A172 (cell line): ENCODE results near the gene VPS13A. TPM values are rescaled to one million over a fixed set of nuclear protein-coding genes. Genes with fewer than 3 reads are reported as not detected.
"Not testable (repeated sequence)": the region's sequence is repeated elsewhere in the genome, so short reads cannot be mapped to it uniquely, and the experiment has no call there.

Source experiments
- DNase-seq: peaks from one replicate; pipeline ENCODE4 v3.0.0-alpha.2; 2015; ENCODE audit warnings: low spot score
- total RNA-seq: library from RNA; depleted of rRNA; stranded (reverse); fragments of >200 nt; shearing (Covaris generic); gene quantifications from 2 replicates; pipeline ENCODE4 v1.2.3, GENCODE V29; 2014

The VPS13A gene
- total RNA-seq, 1 experiment from 2014 or later, result 29.4 TPM

DNA sequence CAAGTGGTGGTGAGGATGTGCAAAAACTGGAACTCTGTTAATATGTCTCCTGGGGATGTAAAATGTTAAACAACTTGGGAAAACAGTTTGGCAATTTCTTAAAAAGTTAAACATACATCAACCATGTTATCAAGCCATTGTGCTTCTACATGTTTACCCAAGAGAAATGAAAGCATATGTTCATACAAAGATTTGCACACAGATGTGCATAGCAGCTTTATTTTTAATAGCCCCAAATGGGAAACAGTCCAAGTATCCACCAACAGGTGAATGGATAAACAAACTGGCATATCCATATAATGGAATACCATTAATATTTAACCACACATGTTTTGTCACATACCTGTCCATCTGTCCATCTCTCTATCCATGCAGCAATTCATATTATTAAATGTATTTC, 6.2 kb downstream of the VPS13A start:
- no peak for DNase-seq

DNA sequence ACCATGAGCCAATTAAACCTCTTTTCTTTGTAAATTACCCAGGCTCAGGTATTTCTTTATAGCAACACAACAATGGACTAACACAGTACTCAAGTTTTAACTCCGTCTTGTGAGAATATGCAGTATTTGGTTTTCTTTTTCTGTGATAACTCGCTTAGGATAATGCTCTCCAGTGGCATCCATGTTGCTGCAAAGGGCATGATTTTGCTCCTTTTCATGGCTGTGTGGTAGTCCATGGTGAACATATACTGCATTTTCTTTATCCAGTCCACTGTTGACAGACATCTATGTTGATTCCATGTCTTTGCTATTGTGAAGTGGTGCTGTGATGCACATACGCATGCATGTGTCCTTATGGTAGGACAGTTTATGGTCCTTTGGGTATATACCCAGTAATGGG, 10.9 kb downstream of the VPS13A start:
- DNase-seq, result no peak

DNA sequence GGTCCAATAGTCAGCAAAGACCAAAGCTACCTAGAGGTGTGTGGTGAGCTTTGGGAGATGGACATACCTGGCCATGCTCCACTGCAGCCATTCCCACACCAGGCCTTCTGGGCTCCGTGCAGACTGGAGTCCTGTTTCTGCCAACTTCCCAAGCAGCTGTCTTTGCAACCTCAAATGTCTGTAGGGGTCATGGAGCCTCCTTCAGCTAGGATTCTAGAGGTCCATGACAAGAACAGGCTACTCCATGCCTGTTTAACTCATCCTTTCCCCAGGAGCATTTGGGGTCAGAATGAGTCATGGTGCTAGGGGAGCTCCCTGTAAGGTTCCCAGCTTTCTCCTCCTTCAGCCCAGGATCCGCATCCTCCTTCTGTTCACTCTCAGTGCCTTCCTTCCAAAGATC, 17.1 kb downstream of the VPS13A start:
- DNase-seq, result no peak

DNA sequence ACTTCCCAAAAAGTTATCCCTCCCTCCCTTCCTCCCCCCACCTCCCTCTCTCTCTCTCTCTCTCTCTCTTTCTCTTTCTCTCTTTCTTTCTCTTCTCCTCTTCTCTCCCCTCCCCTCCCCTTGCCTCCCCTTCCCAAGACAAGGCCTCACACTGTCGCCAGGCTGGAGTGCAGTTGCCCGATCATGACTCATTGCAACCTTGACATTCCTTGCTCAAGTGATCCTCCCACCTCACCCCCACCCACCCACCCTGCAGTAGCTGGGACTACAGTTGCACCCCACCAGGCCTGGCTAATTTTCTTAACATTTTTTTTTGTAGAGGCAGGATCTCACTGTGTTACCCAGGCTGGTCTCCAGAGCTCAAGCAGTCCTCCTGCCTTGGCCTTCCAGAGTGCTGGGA, 32.8 kb downstream of the VPS13A start:
- DNase-seq, result peak; percentile 19

DNA sequence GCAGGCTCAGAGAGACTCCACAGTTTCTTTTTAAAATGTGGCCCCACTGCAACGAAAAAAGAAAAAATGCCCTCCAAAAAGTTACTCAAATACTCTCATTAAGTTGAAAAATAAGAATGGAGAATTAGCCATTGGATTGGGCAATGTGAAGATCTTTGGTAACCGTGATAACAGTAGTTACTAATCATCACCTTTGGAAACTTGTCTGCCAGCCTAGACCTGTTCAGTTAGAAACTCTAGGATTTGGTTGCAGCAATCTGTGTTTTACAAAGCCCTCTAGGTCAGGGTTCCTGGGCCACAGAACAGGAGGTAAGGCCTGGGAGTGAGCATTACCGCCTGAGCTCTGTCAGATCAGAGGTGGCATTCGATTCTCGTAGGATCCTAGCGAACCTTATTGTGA, 34.2 kb downstream of the VPS13A start:
- DNase-seq, result no peak

DNA sequence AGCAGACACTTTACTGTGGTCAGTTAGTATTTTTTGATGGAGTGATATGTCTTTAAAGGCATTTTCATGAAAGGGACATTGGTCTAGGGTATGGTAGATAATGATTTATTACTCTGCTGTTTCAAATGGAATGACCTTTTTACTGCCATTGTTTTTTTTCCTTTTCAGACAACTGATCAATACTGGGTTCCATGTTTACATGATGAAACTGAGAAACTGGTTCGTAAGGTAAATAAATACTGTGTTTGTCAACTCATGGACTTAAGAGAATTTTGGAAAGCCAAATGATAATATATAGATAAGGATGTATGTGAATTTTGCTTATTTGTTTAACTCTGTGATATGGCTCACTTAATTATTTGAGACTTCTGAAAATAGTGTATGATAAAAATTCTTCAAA, 35.5 kb downstream of the VPS13A start:
- no peak for DNase-seq

DNA sequence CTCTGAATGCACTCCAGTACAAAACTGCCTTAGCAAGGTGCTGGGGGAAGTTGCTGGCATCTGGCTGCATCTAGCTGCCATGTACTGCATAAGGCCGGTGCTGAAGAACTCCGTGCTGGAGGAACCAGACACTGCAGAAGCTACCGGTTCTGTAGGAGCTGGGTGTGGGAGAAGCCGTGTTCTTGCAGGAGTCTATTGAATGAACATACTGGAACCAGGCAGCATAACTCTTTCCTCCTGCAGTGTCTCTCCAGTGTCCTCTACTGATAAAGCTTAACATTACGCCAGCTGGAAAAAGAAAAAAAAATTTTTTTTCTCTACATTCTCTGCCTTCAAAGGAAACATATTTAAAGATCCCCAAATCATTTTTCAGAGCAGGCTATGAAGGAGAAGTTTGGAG, 38.5 kb downstream of the VPS13A start:
- no peak for DNase-seq

DNA sequence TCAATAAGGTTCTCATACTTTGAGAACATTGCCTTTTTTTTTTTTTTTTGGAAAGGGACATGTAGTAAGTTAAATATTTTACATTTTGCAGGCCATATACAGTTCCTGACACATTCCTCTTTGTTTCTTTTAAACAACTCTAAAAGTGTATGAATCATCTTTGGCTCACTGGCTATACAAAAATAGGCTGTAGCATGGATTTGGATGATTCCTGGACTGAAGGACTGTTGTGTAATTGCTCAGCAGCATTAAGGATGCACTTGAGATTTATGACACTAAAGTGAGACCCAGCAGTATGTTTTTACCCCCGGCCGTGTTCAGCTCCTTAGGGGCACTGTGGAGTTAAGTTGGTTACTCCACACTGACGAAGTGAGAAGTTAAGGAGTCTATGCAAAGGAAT, 41.3 kb downstream of the VPS13A start:
- peak; percentile 68 for DNase-seq

DNA sequence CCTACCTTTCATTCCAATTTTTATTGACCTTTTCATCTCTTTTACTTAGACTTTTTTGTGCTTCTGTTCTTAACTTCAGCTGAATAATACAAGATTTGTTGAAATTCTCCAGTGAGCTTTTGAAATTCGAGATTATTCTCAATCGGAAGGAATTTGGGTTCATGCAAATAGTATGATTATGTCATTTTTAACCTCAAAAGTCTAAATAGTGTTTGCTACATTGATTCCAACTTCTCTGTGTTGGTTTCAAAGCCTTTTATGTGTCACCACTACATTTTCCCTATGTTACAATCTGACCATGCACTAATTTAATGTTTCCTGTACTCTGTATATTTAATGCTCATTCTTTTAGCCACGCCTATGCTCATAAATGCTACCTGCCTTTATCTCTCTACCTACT, 44.1 kb downstream of the VPS13A start:
- no peak for DNase-seq

DNA sequence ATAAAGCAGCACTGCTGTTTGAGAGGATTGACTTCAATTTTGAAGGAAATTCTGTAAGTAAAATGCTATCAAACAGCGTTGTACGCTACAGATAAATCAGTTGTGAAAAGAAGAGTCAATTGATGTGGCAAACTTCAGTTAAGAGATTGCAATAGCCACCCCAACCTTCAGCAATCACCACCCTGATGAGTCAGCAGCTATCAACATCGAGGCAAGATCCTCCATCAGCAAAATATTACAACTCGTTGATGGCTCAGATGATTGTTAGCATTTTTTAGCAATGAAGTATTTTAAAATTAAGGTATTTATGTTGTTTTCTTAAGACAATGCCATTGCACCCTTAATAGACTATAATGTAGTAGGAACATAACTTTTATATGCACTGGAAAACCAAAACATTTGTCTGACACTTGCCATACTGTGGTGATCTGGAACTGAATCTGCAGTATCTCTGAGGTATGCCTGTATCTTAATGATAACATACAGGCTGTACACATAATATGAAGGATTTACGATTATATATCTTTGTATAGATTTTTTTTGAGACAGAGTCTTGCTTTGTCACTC, 47.5 kb downstream of the VPS13A start:
- peak; percentile 47 for DNase-seq

DNA sequence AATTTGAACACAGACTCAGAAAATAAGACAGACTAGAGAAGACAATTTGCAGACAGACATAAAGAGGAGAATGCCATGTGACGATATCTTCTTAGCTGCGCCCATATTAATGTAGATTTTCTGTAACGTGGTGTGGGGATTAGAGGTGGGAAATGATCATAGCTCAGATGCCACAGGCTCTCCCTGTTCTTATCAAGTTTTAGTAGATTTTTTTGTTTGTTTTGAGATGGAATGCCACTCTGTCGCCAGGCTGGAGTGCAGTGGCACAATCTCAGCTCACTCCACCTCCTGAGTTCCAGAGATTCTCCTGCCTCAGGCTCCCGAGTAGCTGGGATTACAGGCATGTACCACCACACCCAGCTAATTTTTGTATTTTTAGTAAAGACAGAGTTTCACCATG, 59.4 kb downstream of the VPS13A start:
- no peak for DNase-seq

DNA sequence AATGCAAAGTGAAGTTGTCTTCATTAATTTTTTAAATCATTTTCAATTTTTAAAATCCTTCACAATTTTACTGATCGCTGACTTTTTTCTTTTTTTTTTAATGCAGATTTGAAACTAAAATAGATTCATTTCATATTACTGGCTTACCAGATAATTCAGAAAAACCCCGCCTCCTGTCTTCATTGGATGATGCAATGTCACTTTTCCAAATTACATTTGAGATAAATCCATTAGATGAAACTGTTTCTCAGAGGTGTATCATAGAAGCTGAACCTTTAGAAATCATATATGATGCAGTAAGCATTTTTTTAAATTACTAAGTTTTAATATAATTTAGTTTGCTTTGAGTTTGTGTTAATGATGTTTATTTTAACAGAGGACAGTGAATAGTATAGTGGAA, 60.6 kb downstream of the VPS13A start:
- no peak for DNase-seq

DNA sequence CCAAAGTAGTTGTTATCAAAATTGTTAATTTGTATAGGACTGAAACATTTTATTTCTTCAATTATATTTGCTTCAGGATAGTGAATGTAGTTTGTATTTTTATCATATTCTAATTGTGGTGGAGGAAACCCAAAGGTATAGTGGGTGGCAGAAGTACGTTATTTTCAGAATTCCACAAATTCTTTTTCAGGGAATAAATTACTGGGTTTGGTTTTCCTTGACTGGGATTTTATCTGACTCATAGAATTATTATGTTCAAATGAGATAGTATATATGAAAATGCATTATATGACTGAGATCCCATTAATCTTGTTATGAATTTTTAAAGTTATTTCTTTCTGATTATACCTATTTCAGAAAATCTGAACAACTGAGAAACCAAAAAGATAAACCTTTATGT, 73.7 kb downstream of the VPS13A start:
- DNase-seq, result peak; percentile 38

DNA sequence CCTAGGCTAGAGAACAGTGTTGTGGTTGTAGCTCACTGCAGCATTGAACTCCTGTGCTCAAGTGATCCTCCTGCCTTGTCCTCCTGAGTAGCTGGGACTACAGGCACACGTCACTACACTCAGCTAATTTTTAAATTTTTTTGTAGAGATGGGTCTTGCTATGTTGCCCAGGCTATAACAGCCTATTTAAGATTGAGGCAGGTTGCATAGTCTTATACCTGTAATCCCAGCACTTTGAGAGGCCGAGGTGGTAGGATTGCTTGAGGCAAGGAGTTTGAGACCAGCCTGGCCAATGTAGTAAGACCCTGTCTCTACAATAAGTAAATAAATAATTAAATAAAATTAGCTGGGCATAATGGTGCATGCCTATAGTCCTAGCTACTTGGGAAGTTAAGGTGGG, 79.9 kb downstream of the VPS13A start:
- DNase-seq, result no peak

DNA sequence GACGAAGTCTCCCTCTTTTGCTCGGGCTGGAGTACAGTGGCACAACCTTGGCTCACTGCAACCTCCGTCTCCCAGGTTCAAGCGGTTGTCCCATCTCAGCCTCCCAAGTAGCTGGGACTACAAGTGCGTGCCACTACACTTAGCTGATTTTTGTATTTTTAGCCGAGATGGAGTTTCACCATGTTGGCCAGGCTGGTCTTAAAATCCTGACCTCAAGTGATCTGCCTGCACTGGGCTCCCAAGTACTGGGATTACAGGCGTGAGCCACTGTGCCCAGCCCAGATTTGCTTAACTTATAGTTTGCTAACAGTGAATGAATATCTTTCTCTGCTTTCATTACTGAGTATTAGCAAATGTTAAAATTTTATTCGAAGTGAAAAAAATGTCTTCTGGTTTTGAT, 84.3 kb downstream of the VPS13A start:
- DNase-seq, result no peak

DNA sequence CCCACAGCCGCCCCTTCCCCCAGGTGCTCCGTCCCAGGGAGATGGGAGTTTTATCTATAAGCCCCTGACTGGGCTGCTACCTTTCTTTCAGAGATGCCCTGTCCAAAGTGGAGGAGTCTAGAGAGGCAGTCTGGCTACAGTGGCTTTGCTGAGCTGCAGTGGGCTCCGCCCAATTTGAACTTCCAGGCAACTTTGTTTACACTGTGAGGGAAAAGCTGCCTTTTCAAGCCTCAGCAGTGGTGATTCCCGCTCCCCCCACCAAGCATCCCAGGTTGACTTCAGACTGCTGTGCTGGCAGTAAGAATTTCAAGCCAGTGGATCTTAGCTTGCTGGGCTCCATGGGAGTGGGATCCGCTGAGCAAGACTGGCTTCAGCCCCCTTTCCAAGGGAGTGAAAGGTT, 90.4 kb downstream of the VPS13A start:
- not testable (repeated sequence) for DNase-seq

DNA sequence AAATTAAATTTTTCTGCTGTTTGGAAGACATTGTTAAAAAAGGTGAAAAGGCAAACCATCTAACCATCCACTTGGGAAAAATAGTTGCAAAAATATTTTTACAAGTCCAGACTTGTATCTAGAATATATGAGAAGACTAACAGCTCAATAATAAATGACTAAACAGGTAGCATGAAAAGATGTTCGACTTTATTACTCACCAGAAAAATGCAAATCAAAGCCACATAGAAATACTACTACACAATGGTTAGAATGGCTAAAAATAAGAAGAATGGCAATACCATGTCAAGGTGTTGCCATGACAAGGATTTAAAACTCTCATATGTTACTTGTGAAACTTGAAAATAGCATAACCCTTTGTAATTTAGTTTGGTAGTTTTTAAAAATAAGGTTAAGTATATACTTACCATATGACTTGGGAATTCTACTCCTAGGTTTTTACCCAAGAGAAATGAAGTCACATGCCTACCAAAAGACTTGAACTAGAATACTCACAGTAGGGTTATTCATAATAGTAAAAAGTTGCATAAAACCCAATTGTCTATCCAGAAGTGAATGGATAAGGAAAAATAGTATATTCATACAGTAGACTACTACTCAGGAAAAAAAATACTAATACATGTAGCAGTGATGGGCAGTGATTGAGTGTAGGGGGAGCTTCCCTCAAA, 93.8 kb downstream of the VPS13A start:
- DNase-seq, result no peak

DNA sequence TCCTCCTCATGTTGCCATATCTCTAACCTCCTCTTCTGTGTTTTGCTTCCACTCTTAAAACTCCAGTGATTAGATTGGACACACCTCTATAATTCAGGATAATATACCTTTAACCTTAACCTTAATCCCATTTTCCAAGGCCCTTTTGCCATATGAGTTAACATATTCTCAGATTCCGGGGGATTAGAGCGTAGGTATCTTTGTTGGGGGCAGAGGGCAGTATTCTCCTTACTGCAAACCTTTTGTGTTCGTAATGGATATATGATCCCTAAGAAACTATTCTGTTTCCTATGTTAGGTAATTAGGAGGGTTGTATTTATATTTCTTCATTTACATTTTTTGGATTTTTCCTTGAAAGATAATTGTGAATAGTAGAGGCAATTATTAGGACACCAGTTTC, 99.5 kb downstream of the VPS13A start:
- DNase-seq, result no peak

DNA sequence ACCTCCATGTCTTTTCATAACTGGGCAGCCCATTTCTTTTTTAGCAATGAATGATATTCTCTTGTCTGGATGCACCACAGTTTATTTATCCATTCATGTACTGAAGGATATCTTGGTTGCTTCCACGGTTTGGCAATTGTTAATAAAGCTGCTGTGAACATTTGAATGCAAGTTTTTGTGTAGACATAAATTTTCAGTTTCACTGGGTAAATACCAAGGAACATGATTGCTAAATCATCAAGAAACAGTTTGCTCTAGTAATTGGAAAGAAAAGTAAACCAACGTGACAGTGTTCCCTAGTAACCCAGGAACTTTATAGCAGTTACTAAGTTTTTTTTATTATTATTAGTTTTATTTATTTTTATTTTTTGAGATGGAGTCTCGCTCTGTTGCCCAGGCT, 100.4 kb downstream of the VPS13A start:
- DNase-seq, result no peak

DNA sequence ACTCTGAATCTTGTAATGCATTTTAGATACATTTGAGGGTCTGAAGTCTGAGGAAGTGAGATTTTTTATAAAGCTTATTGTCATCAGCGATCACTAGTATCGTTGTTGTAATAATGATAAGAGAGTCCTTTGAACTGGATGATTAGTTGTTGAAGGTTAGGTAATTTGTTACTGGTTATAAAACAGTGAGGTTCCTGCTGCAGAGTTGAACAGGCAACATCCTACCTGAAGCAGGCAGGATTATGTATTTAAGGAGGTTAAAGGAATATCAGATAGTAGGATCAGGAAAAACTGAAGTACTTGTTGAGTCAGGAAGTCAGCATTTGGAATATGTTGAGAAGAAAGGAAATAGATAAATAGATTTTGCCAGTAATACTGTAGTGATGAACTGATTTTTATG, 106.7 kb downstream of the VPS13A start:
- DNase-seq, result no peak

DNA sequence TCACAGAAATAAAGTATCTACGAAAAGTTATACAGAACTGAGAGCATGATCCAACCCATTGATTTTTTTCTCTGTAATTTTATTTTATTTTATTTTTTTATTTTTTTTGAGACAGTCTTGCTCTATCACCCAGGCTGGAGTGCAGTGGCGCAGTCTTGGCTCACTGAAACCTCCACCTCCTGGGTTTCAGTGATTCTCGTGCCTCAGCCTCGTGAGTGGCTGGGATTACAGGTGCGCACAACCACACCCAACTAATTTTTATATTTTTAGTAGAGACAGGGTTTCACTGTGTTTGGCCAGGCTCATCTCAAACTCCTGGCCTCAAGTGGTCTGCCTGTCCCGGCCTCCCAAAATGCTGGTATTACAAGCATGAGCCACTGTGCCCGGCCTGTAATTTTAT, 107.3 kb downstream of the VPS13A start:
- DNase-seq, result no peak

DNA sequence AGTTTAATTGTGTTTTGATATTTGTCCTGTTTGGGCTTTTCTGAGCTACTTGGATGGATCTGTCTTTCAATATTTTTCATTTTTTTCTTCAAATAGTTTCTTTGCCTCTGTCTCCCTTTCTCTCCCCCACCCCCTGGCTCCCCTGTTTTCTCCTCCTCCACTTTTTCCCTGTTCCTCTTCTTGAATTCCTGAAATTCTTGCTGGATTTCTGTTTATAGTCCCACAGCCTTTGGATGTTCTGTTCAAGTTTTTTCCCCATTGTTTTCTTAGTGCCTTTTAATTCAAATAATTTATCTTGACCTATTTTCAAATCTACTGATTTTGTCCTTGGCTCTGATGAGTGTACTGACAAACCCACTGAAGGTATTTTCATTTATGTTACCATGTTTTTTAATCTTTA, 113.0 kb downstream of the VPS13A start:
- no peak for DNase-seq

DNA sequence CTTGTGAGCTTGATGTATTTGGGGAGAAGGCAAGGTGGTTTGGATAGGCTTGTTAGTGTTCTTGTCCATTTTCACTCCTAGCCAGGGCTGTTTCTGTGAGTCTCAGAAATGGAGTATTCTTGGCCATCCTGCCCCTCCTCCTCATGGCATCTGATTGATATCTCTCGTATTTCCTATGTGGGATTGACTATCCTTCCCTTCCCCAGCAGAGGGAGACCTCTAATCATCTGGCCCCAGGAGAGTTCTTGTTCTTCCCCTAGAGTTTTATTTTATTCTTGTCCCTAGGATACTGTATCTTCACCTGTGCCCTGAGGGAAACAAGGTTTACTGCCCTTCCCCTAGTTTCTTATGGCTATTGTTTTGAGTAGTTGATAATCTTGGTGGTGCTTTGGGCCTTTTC, 114.4 kb downstream of the VPS13A start:
- DNase-seq, result peak; percentile 30

DNA sequence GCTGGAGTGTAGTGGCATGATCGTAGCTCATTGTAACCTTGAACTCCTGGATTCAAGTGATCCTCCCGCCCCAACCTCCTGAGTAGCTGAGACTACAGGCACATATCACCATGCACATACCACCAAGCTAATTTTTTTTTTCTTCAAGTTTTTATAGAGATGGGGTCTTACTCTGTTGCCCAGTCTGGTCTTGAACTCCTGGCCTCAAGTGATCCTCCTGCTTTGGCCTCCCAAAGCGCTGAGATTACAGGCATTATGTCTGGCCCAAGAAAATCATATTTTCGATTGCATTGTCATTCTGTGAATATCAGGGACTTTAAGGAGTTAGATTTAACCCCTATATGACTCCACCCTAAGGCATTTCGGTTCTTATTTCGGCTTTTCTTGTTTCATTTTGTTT, 116.6 kb downstream of the VPS13A start:
- no peak for DNase-seq
